ENCODE measurements around the gene CBARP.
"Not testable (repeated sequence)": the region's sequence is repeated elsewhere in the genome, so short reads cannot be mapped to it uniquely, and the experiment has no call there.

CBARP gene

DNA sequence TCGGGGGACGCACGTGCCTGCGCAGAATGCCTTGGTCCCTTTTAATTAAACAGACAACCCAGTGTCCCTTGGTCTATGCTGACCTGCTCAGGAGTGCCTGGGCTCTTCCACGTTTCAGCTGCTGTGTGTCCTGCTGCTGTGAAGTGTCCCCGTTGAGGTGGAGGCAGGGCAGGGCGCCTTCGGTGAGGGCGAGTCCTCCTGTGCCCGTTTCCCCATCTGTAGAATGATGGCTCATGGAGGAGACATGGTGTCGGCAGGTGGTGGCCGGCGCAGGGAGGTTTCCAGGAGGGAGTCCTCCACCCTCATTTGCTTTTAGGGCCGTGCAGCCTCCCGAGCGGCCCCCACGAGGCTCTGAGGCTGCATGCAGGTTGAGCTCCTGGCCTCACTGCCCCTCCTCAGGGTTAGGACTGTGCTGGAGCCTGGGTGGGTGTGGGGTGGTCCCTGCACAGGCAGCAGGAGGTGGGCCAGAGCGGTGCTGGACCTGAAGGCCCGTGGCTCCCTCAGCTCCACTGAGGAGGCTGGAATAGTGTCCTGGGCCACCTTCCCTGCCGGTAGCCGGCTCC lies 23.4 kb downstream of the CBARP start:
- H3K79me2 ChIP-seq (ENCODE audit: insufficient read depth, low read depth), result peaks cover 44% of the 10 kb centered on the region
- H3K27me3 ChIP-seq (ENCODE audit: insufficient read depth, low read depth), result no peaks in the 10 kb centered on the region
- TF ChIP-seq, protein P1, sequence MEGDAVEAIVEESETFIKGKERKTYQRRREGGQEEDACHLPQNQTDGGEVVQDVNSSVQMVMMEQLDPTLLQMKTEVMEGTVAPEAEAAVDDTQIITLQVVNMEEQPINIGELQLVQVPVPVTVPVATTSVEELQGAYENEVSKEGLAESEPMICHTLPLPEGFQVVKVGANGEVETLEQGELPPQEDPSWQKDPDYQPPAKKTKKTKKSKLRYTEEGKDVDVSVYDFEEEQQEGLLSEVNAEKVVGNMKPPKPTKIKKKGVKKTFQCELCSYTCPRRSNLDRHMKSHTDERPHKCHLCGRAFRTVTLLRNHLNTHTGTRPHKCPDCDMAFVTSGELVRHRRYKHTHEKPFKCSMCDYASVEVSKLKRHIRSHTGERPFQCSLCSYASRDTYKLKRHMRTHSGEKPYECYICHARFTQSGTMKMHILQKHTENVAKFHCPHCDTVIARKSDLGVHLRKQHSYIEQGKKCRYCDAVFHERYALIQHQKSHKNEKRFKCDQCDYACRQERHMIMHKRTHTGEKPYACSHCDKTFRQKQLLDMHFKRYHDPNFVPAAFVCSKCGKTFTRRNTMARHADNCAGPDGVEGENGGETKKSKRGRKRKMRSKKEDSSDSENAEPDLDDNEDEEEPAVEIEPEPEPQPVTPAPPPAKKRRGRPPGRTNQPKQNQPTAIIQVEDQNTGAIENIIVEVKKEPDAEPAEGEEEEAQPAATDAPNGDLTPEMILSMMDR (conservative IDR thresholded peaks at IDR 0.05; ENCODE audit: low read depth, low read length), result no peak
- H3K4me3 ChIP-seq (IDR thresholded peaks at IDR 0.05; ENCODE audit: insufficient read depth, low read depth, low read length), result no peak overlapping the region
- H3K36me3 ChIP-seq (ENCODE audit: insufficient read depth), result no peaks in the 10 kb centered on the region
- H4K20me1 ChIP-seq (ENCODE audit: insufficient read depth), result no peaks in the 10 kb centered on the region
- H2AFZ ChIP-seq (ENCODE audit: low read depth), result no peak overlapping the region
- no peak overlapping the region for H3K27ac ChIP-seq
- no peak overlapping the region for H3K4me2 ChIP-seq
- H3K9ac ChIP-seq, result no peak overlapping the region
- H3K4me1 ChIP-seq (ENCODE audit: low read depth, poor library complexity, severe bottlenecking), result no peaks in the 10 kb centered on the region

DNA sequence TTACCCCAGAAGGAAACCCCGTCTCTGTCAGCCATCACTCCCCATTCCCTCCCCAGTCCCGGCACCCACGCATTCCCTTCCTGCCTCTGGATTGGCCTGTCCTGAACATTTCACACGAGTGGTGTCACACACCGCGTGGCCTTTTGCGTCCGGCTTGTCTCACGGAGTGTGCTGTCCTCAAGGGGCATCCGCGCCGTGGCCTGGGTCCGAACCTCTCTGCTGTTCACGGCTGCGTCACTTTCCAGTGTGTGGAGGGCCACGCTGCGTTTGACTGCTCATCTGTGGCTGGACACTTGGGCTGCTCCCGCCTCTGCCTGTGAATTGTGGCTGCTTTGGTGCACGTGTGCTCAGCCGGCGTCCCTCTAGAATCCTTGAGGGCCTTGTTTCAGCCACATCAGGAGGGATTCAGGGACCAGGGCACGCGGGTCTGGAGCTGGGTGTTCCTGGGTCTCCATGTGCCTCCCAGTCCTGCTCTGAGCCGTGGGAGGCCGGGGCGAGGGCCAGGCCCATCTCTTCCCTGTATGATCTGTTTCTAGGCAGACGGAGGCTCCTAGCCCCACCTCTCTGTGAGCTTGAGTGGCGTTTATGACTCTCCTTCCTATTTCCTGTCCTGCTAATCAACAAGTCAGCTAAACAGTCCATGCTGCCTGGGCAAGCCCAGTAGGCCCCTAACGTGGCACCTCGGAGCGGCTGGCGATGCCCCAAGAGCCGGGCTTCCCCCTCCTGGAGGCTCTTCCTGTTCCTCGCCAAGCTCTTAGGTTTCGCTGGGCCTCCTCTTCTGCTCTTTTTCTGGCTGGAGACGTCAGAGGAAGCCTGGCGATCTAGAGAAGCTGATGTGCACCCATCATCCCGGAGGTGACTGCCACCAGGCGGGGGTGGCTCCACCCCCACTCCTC lies 24.2 kb downstream of the CBARP start:
- Histone ChIP-seq H3K27ac (no peak overlapping the region), H2AFZ (ENCODE audit: low read depth) (no peak overlapping the region), H4K20me1 (ENCODE audit: insufficient read depth) (no peaks in the 10 kb centered on the region), H3K79me2 (ENCODE audit: insufficient read depth, low read depth) (peaks cover 51% of the 10 kb centered on the region), H3K9ac (no peak overlapping the region), H3K27me3 (ENCODE audit: insufficient read depth, low read depth) (no peaks in the 10 kb centered on the region), H3K4me1 (ENCODE audit: low read depth, poor library complexity, severe bottlenecking) (no peaks in the 10 kb centered on the region), H3K36me3 (ENCODE audit: insufficient read depth) (no peaks in the 10 kb centered on the region), H3K4me2 (no peak overlapping the region), H3K4me3 (IDR thresholded peaks at IDR 0.05; ENCODE audit: insufficient read depth, low read depth, low read length) (no peak overlapping the region)
- TF ChIP-seq, protein P1 (conservative IDR thresholded peaks at IDR 0.05; ENCODE audit: low read depth, low read length), result no peak

DNA sequence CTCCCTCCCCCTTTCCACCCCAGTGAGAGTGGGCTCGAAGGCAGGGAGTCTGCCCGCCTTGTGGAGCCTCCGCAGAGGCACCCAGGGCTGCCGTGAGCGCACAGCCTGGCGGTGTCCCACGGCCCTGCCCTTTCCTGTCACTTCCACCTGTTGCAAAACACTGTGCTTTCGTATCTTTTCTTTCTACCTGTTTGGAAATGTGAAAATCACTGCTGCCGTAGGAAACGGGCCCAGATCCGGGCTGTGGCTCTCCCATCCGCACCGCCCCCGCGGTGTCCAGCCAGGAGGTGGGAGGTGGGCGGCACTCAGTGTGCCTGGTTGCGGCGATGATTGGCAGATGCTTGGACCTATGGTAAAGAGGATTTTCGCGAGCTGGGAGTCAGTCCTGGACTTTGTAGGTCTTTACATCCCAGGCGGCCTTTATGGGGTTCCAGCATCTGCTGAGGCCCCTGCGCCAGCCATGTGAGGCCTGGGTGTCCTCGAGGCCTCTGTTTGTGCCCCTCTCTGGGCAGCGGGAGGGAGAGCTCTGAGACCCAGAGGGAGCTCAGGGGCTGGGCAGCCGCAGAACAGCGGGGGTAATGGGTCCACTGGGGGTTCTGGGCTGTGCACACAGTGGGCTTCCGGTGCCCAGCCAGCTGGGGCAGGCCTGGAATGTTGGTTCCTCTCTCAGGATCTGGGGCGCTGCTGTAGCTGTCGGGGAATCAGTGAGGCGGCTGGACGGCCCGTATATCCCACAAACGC lies 26.1 kb downstream of the CBARP start:
- H3K4me3 ChIP-seq (IDR thresholded peaks at IDR 0.05; ENCODE audit: insufficient read depth, low read depth, low read length), result no peak overlapping the region

DNA sequence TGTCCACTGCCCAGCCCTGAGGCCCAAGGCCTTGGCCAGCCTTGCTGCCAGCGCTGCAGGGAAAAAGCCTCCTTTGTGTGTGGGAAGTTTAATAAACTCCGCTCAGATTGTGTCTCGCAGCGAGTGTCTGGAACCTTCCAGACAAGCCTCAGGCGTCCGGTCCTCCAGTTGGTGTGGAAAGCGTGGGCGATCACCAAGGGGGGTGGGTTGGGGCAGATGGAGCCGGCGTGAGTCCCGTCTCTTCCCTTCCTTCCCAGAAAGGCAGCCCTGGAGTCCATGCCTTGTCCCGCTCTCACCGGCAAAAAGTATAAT lies 27.6 kb downstream of the CBARP start:
- no peak overlapping the region for H3K4me2 ChIP-seq
- no peaks in the 10 kb centered on the region for H4K20me1 ChIP-seq (ENCODE audit: insufficient read depth)
- TF ChIP-seq, protein P1 (conservative IDR thresholded peaks at IDR 0.05; ENCODE audit: low read depth, low read length), result no peak
- H3K27me3 ChIP-seq (ENCODE audit: insufficient read depth, low read depth), result no peaks in the 10 kb centered on the region
- H3K9ac ChIP-seq, result no peak overlapping the region
- H3K27ac ChIP-seq, result no peak overlapping the region
- no peak overlapping the region for H2AFZ ChIP-seq (ENCODE audit: low read depth)
- H3K4me1 ChIP-seq (ENCODE audit: low read depth, poor library complexity, severe bottlenecking), result peaks cover 11% of the 10 kb centered on the region
- H3K4me3 ChIP-seq (IDR thresholded peaks at IDR 0.05; ENCODE audit: insufficient read depth, low read depth, low read length), result no peak overlapping the region
- no peaks in the 10 kb centered on the region for H3K36me3 ChIP-seq (ENCODE audit: insufficient read depth)
- peaks cover 62% of the 10 kb centered on the region for H3K79me2 ChIP-seq (ENCODE audit: insufficient read depth, low read depth)

More for the DNA sequence above, 26.1 kb downstream of the CBARP start:
- Histone ChIP-seq H3K36me3 (ENCODE audit: insufficient read depth) (no peaks in the 10 kb centered on the region), H3K4me1 (ENCODE audit: low read depth, poor library complexity, severe bottlenecking) (peaks cover 11% of the 10 kb centered on the region), H2AFZ (ENCODE audit: low read depth) (no peak overlapping the region), H3K27me3 (ENCODE audit: insufficient read depth, low read depth) (no peaks in the 10 kb centered on the region), H3K4me2 (no peak overlapping the region), H3K27ac (no peak overlapping the region), H4K20me1 (ENCODE audit: insufficient read depth) (no peaks in the 10 kb centered on the region), H3K79me2 (ENCODE audit: insufficient read depth, low read depth) (peaks cover 65% of the 10 kb centered on the region), H3K9ac (no peak overlapping the region)
- TF ChIP-seq, protein P1 (conservative IDR thresholded peaks at IDR 0.05; ENCODE audit: low read depth, low read length), result no peak

DNA sequence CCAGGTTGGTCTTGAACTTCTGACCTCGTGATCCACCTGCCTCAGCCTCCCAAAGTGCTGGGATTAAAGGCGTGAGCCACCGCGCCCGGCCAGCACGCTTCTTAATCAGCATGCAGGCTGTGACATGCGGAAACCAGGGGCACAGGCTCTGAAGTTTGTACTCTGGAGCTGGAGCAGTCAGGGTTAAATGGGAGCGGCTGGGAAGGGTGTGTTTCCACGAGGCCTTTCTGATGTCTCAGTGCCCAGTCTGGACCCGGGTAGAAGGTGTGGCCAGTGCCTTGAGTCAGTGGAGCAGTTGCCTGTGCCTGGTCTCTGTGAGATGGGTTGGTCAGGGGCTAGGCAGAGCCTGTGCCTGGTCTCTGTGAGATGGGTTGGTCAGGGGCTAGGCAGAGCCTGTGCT lies 29.0 kb downstream of the CBARP start:
- H3K27ac ChIP-seq; H3K9ac ChIP-seq; H3K4me2 ChIP-seq; H3K36me3 ChIP-seq (ENCODE audit: insufficient read depth); H4K20me1 ChIP-seq (ENCODE audit: insufficient read depth); H2AFZ ChIP-seq (ENCODE audit: low read depth); H3K4me3 ChIP-seq (IDR thresholded peaks at IDR 0.05; ENCODE audit: insufficient read depth, low read depth, low read length); H3K27me3 ChIP-seq (ENCODE audit: insufficient read depth, low read depth): not testable (repeated sequence)
- Histone ChIP-seq H3K4me1 (ENCODE audit: low read depth, poor library complexity, severe bottlenecking) (peaks cover 24% of the 10 kb centered on the region), H3K79me2 (ENCODE audit: insufficient read depth, low read depth) (peaks cover 56% of the 10 kb centered on the region)
